NCI-H510A (cell line): ENCODE data around the gene CSNK2A1.

Experiments used
- DNase-seq: peaks from one replicate; lab custom pipeline; 2025; lab: John Stamatoyannopoulos, UW

CSNK2A1 gene

GRCh38 chr20:564192-564591 is 20.6 kb upstream of the CSNK2A1 start:
- no peak for DNase-seq

GRCh38 chr20:563187-563586 is 19.6 kb upstream of the CSNK2A1 start:
- no peak for DNase-seq

- DNase-seq, result no peak
These were observed 18.8 kb upstream of the CSNK2A1 start for GRCh38 chr20:562232-562897.

GRCh38 chr20:561437-562231 is 18.0 kb upstream of the CSNK2A1 start:
- peak; percentile 26 for DNase-seq

GRCh38 chr20:560680-561079 is 17.1 kb upstream of the CSNK2A1 start:
- DNase-seq, result no peak

GRCh38 chr20:558117-558516 is 14.5 kb upstream of the CSNK2A1 start:
- DNase-seq, result no peak

GRCh38 chr20:556984-557383 is 13.4 kb upstream of the CSNK2A1 start:
- DNase-seq, result no peak

GRCh38 chr20:555976-556385 is 12.4 kb upstream of the CSNK2A1 start:
- DNase-seq, result no peak

- no peak for DNase-seq
These were observed 7.0 kb upstream of the CSNK2A1 start for GRCh38 chr20:550611-551010.

- no peak for DNase-seq
These were observed 6.3 kb upstream of the CSNK2A1 start for GRCh38 chr20:549722-550496.

- DNase-seq, result no peak
These were observed 5.3 kb upstream of the CSNK2A1 start for GRCh38 chr20:548906-549305.

- DNase-seq, result no peak
These were observed 3.8 kb upstream of the CSNK2A1 start for GRCh38 chr20:547394-547793.

GRCh38 chr20:546353-546752 is 2.8 kb upstream of the CSNK2A1 start:
- no peak for DNase-seq

GRCh38 chr20:544153-544725 is 649 bp upstream of the CSNK2A1 start:
- DNase-seq, result no peak

- DNase-seq, result no peak
These were observed 717 bp downstream of the CSNK2A1 start for GRCh38 chr20:542777-543368.

GRCh38 chr20:540391-541201 is 3.0 kb downstream of the CSNK2A1 start:
- no peak for DNase-seq

- DNase-seq, result no peak
These were observed 3.7 kb downstream of the CSNK2A1 start for GRCh38 chr20:539848-540247.

- no peak for DNase-seq
These were observed 4.4 kb downstream of the CSNK2A1 start for GRCh38 chr20:539191-539590.

GRCh38 chr20:537983-538382 is 5.6 kb downstream of the CSNK2A1 start:
- no peak for DNase-seq

GRCh38 chr20:536426-537010 is 7.1 kb downstream of the CSNK2A1 start:
- DNase-seq, result no peak

- no peak for DNase-seq
These were observed 7.6 kb downstream of the CSNK2A1 start for GRCh38 chr20:535958-536357.
